Right lobe of liver (tissue), 4 donors: ENCODE measurements around the gene OPCML.

Experiments
- POLR2A ChIP-seq: fragments of 450-650 bp; IDR thresholded peaks from one replicate; pipeline ENCODE4 v1.6.1; 2017; ENCODE audit warnings: antibody characterized with exemption, mild to moderate bottlenecking
- TF ChIP-seq, protein P1 (sequence below), 4 donors: fragments of 200-600 bp in 3 of 4; fragments of 450-650 bp in 1 of 4; IDR thresholded peaks; one replicate each; pipeline versions ENCODE4 v1.5.1 to v1.8.0; 2016 to 2022; ENCODE audit warnings: antibody characterized with exemption in 4 of 4, mild to moderate bottlenecking in 2 of 4
- donor health status: DM: no; HTN: no; CAD: no.
- donor health status: DM: no; HTN: no; CAD: no.
- donor health status: DM: no; HTN: yes; CAD: no.

DNA sequence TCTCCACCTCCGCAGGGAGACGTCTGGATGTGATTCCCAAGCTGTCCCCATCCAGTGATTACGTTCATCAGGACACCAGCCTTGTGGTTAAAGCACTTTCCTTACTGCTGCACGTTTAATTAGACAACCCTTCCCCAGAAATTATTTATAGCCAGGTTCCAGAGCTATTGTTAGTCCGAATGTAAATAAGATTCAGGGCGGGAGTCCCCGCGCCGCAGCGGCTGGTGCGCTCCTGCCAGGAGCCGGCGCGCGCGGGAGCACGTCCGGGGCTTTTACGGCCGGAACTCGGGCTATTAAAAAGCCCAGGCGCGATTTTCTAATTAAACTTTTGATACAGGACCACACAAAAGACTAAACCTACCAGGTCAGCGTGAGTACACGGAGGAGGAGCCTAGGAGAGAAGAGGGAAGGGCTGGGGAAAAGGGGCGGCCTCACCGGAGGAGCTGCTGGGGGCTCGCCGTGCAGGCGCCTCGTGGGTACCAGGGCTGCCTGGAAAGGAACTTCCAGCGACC lies 538.3 kb downstream of the OPCML start:
- TF ChIP-seq, protein P1, sequence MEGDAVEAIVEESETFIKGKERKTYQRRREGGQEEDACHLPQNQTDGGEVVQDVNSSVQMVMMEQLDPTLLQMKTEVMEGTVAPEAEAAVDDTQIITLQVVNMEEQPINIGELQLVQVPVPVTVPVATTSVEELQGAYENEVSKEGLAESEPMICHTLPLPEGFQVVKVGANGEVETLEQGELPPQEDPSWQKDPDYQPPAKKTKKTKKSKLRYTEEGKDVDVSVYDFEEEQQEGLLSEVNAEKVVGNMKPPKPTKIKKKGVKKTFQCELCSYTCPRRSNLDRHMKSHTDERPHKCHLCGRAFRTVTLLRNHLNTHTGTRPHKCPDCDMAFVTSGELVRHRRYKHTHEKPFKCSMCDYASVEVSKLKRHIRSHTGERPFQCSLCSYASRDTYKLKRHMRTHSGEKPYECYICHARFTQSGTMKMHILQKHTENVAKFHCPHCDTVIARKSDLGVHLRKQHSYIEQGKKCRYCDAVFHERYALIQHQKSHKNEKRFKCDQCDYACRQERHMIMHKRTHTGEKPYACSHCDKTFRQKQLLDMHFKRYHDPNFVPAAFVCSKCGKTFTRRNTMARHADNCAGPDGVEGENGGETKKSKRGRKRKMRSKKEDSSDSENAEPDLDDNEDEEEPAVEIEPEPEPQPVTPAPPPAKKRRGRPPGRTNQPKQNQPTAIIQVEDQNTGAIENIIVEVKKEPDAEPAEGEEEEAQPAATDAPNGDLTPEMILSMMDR (IDR thresholded peaks at IDR 0.05), result no peak
- TF ChIP-seq POLR2A, result no peak
